GM12878 (cell line): ENCODE measurements around the gene ANGPTL5. TPM values are rescaled to one million over a fixed set of nuclear protein-coding genes. Genes with fewer than 3 reads are reported as not detected.

Source experiments
- ATAC-seq: fragments of 200-7000 bp; cut with Tn5 transposase; 3 replicates; pipeline ENCODE4 v1.9.1; 2020; ENCODE audit warnings: mild to moderate bottlenecking, moderate library complexity
- BruUV-seq: library from RNA; stranded (reverse); fragments of 400-500 nt; replicated peaks from 2 replicates; lab custom pipeline; 2021; lab: Mats Ljungman, UMichigan
- CTCF ChIA-PET: fragments of 300-600 bp; sonication (Branson Sonifier 250); formaldehyde crosslinking; extraction: SDS; loops from one replicate; lab custom pipeline; 2021; ENCODE audit warnings: inconsistent platforms; lab: Yijun Ruan, JAX
- POLR2A ChIA-PET: fragments of 350-600 bp; formaldehyde crosslinking; extraction: SDS; loops from one replicate; lab custom pipeline; 2021; ENCODE audit warnings: inconsistent platforms; lab: Charles Lee
- RAD21 ChIA-PET: fragments of 300-600 bp; sonication (Branson Sonifier 250); formaldehyde crosslinking; loops from one replicate; lab custom pipeline; 2023; ENCODE audit warnings: antibody characterized with exemption; ENCODE audit not compliant: unreplicated experiment; lab: Charles Lee
- SMC1A ChIA-PET: fragments of 300-600 bp; sonication (Branson Sonifier 250); formaldehyde crosslinking; loops from one replicate; lab custom pipeline; 2023; ENCODE audit not compliant: unreplicated experiment, uncharacterized antibody; lab: Charles Lee
- DNase-seq: peaks from one replicate; pipeline ENCODE4 v3.0.0-alpha.2; 2011; ENCODE audit warnings: low read depth, low spot score
- FAIRE-seq: peaks from 3 replicates; lab custom pipeline; 2011; peaks lifted over from hg19 to GRCh38; lab: Jason Lieb, UNC
- H2AFZ ChIP-seq: 2 replicates; pipeline ENCODE4 v1.6.0; 2011; ENCODE audit warnings: low read depth, low read length, control low read depth; ENCODE audit not compliant: control insufficient read depth
- H3K27ac ChIP-seq: 2 replicates; pipeline ENCODE4 v1.5.1; 2011; ENCODE audit warnings: control low read depth; ENCODE audit not compliant: control insufficient read depth, insufficient read depth
- H3K27me3 ChIP-seq, 2 experiments: replicated peaks in 1 of 2; 2 replicates each; pipeline versions ENCODE4 v1.6.0 to v1.6.1; 2011; ENCODE audit warnings: low read length in 1 of 2; ENCODE audit not compliant: control insufficient read depth in 2 of 2, insufficient read depth in 2 of 2
- H3K36me3 ChIP-seq, 2 experiments: 2 replicates each; pipeline ENCODE4 v1.5.1; 2011; ENCODE audit warnings: low read length in 1 of 2; ENCODE audit not compliant: control insufficient read depth in 2 of 2, insufficient read depth in 2 of 2
- H3K4me1 ChIP-seq: 2 replicates; pipeline ENCODE4 v1.6.1; 2011; ENCODE audit warnings: mild to moderate bottlenecking, low read length, moderate library complexity, mixed read lengths; ENCODE audit not compliant: control insufficient read depth, insufficient read depth
- H3K4me2 ChIP-seq: 2 replicates; pipeline ENCODE4 v1.6.0; 2011; ENCODE audit warnings: control low read depth; ENCODE audit not compliant: control insufficient read depth, insufficient read depth
- H3K4me3 ChIP-seq: fragments of 200-600 bp; sonication (generic); 2 replicates; pipeline ENCODE4 v1.5.1; 2016
- H3K79me2 ChIP-seq: 2 replicates; pipeline ENCODE4 v1.6.0; 2011; ENCODE audit warnings: low read length; ENCODE audit not compliant: control insufficient read depth, insufficient read depth
- H3K9ac ChIP-seq: 2 replicates; pipeline ENCODE4 v1.8.0; 2011; ENCODE audit warnings: low read length, control low read depth, mixed read lengths; ENCODE audit not compliant: control insufficient read depth, insufficient read depth
- H3K9me3 ChIP-seq: replicated peaks from 3 replicates; pipeline ENCODE4 v1.5.1; 2011; ENCODE audit warnings: mild to moderate bottlenecking, low read length; ENCODE audit not compliant: control insufficient read depth, insufficient read depth
- H4K20me1 ChIP-seq: 2 replicates; pipeline ENCODE4 v1.6.0; 2011; ENCODE audit not compliant: control insufficient read depth, insufficient read depth
- RAD21 ChIP-seq: IDR thresholded peaks from 2 replicates; pipeline ENCODE4 v1.6.1; 2011; ENCODE audit warnings: mild to moderate bottlenecking, low read depth, low read length, moderate library complexity; ENCODE audit not compliant: insufficient read depth
- SMARCA5 ChIP-seq: fragments of 450-650 bp; IDR thresholded peaks from 2 replicates; pipeline ENCODE4 v1.6.1; 2017; ENCODE audit warnings: mild to moderate bottlenecking
- SMC3 ChIP-seq: IDR thresholded peaks from 2 replicates; pipeline ENCODE4 v1.6.1; 2011; ENCODE audit warnings: low read length, improper control_type of control experiment, borderline replicate concordance
- ZSCAN29 ChIP-seq: fragments of 450-650 bp; IDR thresholded peaks from 2 replicates; pipeline ENCODE4 v1.6.1; 2017; ENCODE audit warnings: mild to moderate bottlenecking, moderate library complexity
- whole genome bisulfite sequencing: methylation state at CpG from one replicate; pipeline ENCODE4 v1.1.6; 2016; ENCODE audit warnings: low lambda C conversion rate; ENCODE audit not compliant: insufficient replicate concordance, insufficient coverage; ENCODE audit errors: missing lambda C conversion rate; 5-methylcytosine and 5-hydroxymethylcytosine counted together
- in situ Hi-C: fragments of 300-500 bp; cut with MboI; formaldehyde crosslinking; loops from 9 replicates; pipeline ENCODE4 v1.14.3; 2018; ENCODE audit warnings: mixed read lengths
- intact Hi-C: fragments of 100-400 bp; cut with micrococcal nuclease; formaldehyde crosslinking; loops from one replicate; pipeline ENCODE4 v1.14.2; 2022; ENCODE audit not compliant: unreplicated experiment
- polyA plus RNA-seq, 11 experiments: library from polyadenylated mRNA; depleted of rRNA in 4 of 11; unstranded in 6 of 11; stranded (reverse) in 5 of 11; fragments of >200 nt; fragmentation: Nextera tagmentation in 4 of 11; fragmentation: Illumina TruSeq in 1 of 11; extraction: Ambion mirVana in 4 of 11; extraction: Trizol in 1 of 11; gene quantifications; 1 replicate in 1 of 11; 2 replicates in 10 of 11; pipeline versions ENCODE4 v1.2.1 to v1.2.3, GENCODE V29; 2011 to 2016; ENCODE audit warnings: inconsistent platforms in 2 of 11, missing spikeins in 2 of 11, low read depth in 1 of 11
- total RNA-seq, 4 experiments: library from RNA; depleted of rRNA in 3 of 4; stranded (reverse); fragments of >200 nt in 3 of 4; fragmentation: Illumina TruSeq in 1 of 4; extraction: Trizol in 1 of 4; gene quantifications; 2 replicates each; pipeline versions ENCODE4 v1.2.1 to v1.2.3, GENCODE V29; 2013 to 2021
- TF ChIP-seq, protein P1 (sequence below), 3 experiments: IDR thresholded peaks in 2 of 3; conservative IDR thresholded peaks in 1 of 3; 2 replicates each; pipeline ENCODE4 v1.5.1; 2011; ENCODE audit warnings: low read depth in 3 of 3, low read length in 3 of 3, mild to moderate bottlenecking in 3 of 3, control low read depth in 2 of 3, moderate library complexity in 2 of 3, inconsistent platforms in 1 of 3, mixed read lengths in 1 of 3; ENCODE audit not compliant: control insufficient read depth in 2 of 3, insufficient read depth in 1 of 3; ENCODE audit errors: extremely low read depth in 1 of 3

ANGPTL5 gene
- total and polyA plus RNA-seq, 10 of the 15 experiments (the other 5 are each of a cell fraction or from before 2014, with no cell fraction given) = not detected

DNA sequence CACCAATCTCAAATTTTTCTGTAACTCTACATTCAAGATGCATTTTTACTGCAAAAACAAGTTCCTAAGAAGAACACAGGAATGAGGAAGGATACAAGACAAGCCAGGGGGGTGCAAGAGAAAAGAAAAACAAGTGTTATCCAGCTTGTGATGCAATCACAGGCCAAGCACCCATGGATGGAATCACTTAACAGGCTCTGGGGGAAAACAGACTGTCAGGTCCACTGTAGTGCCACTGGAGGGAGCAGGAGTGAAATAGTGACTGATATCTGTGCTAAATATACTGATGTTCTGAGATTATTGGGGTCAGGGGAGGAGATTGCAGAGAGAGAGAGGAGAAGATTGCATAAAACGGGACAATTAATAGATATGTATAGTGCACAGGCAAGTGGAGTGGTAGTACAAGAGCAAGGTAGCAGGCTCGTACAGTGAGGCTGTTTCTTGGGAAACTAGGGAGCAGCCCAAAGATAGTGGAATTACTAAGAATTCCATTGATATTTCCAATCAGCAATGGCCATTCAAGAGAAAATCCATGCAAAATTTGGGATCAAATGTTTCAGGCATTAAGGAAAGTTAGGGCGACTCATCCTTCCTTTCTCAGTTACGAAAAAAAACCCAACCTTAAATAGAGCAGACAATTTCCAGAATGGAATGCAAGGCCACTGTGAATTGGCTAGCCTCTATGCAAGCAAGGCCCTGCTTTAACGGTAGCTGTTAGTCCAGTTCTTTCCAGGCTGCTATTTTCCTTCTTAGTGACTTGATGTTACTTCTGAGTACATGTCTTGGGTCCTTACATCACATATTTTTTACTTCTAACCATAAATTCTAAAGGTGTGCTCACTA lies 53.7 kb downstream of the ANGPTL5 start:
- H3K4me1 ChIP-seq = no peaks in the 10 kb centered on the region
- H4K20me1 ChIP-seq = no peaks in the 10 kb centered on the region
- H3K27ac ChIP-seq = no peak overlapping the region
- in situ Hi-C loops (loop anchor here (10.0 to 25.0 kb wide), 2 partner anchors 142 to 800 kb away; no protein-coding TSS in a partner anchor), intact Hi-C loops (no loop called here)
- no peak overlapping the region for H3K4me3 ChIP-seq
- no peaks in the 10 kb centered on the region for H3K9me3 ChIP-seq
- FAIRE-seq = no peak
- BruUV-seq = no TSS peak
- TF ChIP-seq SMC3 = peak; percentile 12; the same call in 1 of the 2 replicates
- TF ChIP-seq ZSCAN29 = no peak
- no peak for TF ChIP-seq SMARCA5
- 0 out of 2 replicates have a peak, but pooled peaks have one; percentile 3 for TF ChIP-seq RAD21
- TF ChIP-seq, protein P1, sequence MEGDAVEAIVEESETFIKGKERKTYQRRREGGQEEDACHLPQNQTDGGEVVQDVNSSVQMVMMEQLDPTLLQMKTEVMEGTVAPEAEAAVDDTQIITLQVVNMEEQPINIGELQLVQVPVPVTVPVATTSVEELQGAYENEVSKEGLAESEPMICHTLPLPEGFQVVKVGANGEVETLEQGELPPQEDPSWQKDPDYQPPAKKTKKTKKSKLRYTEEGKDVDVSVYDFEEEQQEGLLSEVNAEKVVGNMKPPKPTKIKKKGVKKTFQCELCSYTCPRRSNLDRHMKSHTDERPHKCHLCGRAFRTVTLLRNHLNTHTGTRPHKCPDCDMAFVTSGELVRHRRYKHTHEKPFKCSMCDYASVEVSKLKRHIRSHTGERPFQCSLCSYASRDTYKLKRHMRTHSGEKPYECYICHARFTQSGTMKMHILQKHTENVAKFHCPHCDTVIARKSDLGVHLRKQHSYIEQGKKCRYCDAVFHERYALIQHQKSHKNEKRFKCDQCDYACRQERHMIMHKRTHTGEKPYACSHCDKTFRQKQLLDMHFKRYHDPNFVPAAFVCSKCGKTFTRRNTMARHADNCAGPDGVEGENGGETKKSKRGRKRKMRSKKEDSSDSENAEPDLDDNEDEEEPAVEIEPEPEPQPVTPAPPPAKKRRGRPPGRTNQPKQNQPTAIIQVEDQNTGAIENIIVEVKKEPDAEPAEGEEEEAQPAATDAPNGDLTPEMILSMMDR (IDR thresholded peaks at IDR 0.05 in 2 of 3, conservative IDR thresholded peaks at IDR 0.05 in 1 of 3; ENCODE audit: control insufficient read depth in 2 of 3, extremely low read depth in 1 of 3, insufficient read depth in 1 of 3, low read depth in 3 of 3, low read length in 3 of 3) = peak in 2 of 3 experiments; percentile 18 to 20; a peak in 1 of 6 replicates
- H2AFZ ChIP-seq = no peak overlapping the region
- H3K4me2 ChIP-seq = no peak overlapping the region
- no peak overlapping the region for H3K9ac ChIP-seq
- SMC1A ChIA-PET = interaction anchor here (1.0 to 2.7 kb wide), 4 partner anchors 17 to 155 kb away, joined by 4 to 45 read pairs (median 8); no protein-coding TSS in a partner anchor
- no peaks in the 10 kb centered on the region; a peak in 1 of 4 replicates for H3K27me3 ChIP-seq
- POLR2A ChIA-PET = no interaction called here
- H3K36me3 ChIP-seq = no peaks in the 10 kb centered on the region
- DNase-seq = no peak
- RAD21 ChIA-PET = interaction anchor here (2.1 to 4.4 kb wide), 2 partner anchors 45 to 144 kb away, joined by 4 to 49 read pairs; no protein-coding TSS in a partner anchor
- no peaks in the 10 kb centered on the region for H3K79me2 ChIP-seq
- under 1% methylated on average over 5 of the region's 5 CpGs for WGBS
- CTCF ChIA-PET = interaction anchor here (1.5 to 6.5 kb wide), 6 partner anchors 7 to 804 kb away, joined by 6 to 110 read pairs (median 12); no protein-coding TSS in a partner anchor
- peak; percentile 46; the same call in 2 of the 3 replicates for ATAC-seq
